T-cell (primary cell): ENCODE measurements around the gene GTF3A. TPM values are rescaled to one million over a fixed set of nuclear protein-coding genes. Genes with fewer than 3 reads are reported as not detected.

Experiments
- ATAC-seq, 4 experiments: fragments of 200-7000 bp in 3 of 4; fragments of 150-1000 bp in 1 of 4; cut with Tn5 transposase; replicated peaks in 1 of 4; 1 replicate in 3 of 4; 2 replicates in 1 of 4; pipeline ENCODE4 v1.10.0; 2021; ENCODE audit warnings: moderate library complexity in 3 of 4, mild to moderate bottlenecking in 2 of 4, moderate number of reproducible peaks in 1 of 4
- CTCF ChIA-PET, 2 donors: fragments of 300-600 bp; sonication (Branson Sonifier 250); formaldehyde crosslinking; loops; one replicate each; lab custom pipeline; 2022; ENCODE audit warnings: antibody characterized with exemption in 2 of 2; lab: Charles Lee
- POLR2A ChIA-PET, 2 donors: fragments of 300-600 bp; sonication (Branson Sonifier 250); formaldehyde crosslinking; loops; one replicate each; lab custom pipeline; 2022; ENCODE audit warnings: antibody characterized with exemption in 2 of 2; lab: Charles Lee
- DNase-seq, 35 experiments: peaks; one replicate each; pipeline versions ENCODE4 v3.0.0 to v3.0.0-alpha.2; 2013 to 2023
- H3K27ac ChIP-seq: one replicate; pipeline ENCODE4 v1.5.1; 2013; ENCODE audit warnings: low read length
- H3K27me3 ChIP-seq, 2 experiments: replicated peaks in 1 of 2; 1 replicate in 1 of 2; 2 replicates in 1 of 2; pipeline versions ENCODE4 v1.6.1 to v1.7.0; 2013; ENCODE audit warnings: low read length in 1 of 2, mixed read lengths in 1 of 2; ENCODE audit not compliant: control insufficient read depth in 2 of 2, insufficient read depth in 2 of 2; ENCODE audit errors: extremely low read depth in 1 of 2
- H3K36me3 ChIP-seq, 2 donors: 1 replicate in 1 of 2; 2 replicates in 1 of 2; pipeline versions ENCODE4 v1.6.1 to v1.7.0; 2013; ENCODE audit warnings: low read length in 1 of 2; ENCODE audit not compliant: control insufficient read depth in 2 of 2, insufficient read depth in 1 of 2; ENCODE audit errors: extremely low read depth in 1 of 2
- H3K4me1 ChIP-seq, 2 experiments: 1 replicate in 1 of 2; 2 replicates in 1 of 2; pipeline versions ENCODE4 v1.6.1 to v1.7.0; 2013; ENCODE audit warnings: low read length in 2 of 2, mixed read lengths in 1 of 2; ENCODE audit not compliant: insufficient read depth in 2 of 2, control insufficient read depth in 1 of 2; ENCODE audit errors: extremely low read depth in 1 of 2
- H3K4me3 ChIP-seq, 2 donors: 1 replicate in 1 of 2; 2 replicates in 1 of 2; pipeline versions ENCODE4 v1.5.1 to v1.7.0; 2013; ENCODE audit warnings: mild to moderate bottlenecking in 2 of 2, low read length in 1 of 2, moderate library complexity in 1 of 2; ENCODE audit not compliant: control insufficient read depth in 1 of 2; ENCODE audit errors: extremely low read depth in 1 of 2
- H3K9me3 ChIP-seq: 2 replicates; pipeline ENCODE4 v1.7.0; 2013
- H3K27ac Mint-ChIP-seq, 2 donors: one replicate each; pipeline ENCODE4 v1.8.0; 2020 to 2021; ENCODE audit warnings: mild to moderate bottlenecking in 2 of 2, mixed read lengths in 2 of 2
- H3K27me3 Mint-ChIP-seq, 2 donors: one replicate each; pipeline ENCODE4 v1.8.0; 2021 to 2022; ENCODE audit warnings: mixed read lengths in 2 of 2
- H3K36me3 Mint-ChIP-seq: one replicate; pipeline ENCODE4 v1.8.0; 2021; ENCODE audit warnings: mixed read lengths
- H3K4me1 Mint-ChIP-seq, 3 donors: one replicate each; pipeline ENCODE4 v1.8.0; 2020 to 2022; ENCODE audit warnings: mixed read lengths in 3 of 3, mild to moderate bottlenecking in 1 of 3
- H3K4me3 Mint-ChIP-seq, 3 donors: one replicate each; pipeline ENCODE4 v1.8.0; 2020 to 2022; ENCODE audit warnings: mild to moderate bottlenecking in 3 of 3, mixed read lengths in 3 of 3, moderate library complexity in 3 of 3
- H3K9me3 Mint-ChIP-seq, 3 donors: one replicate each; pipeline ENCODE4 v1.8.0; 2020 to 2022; ENCODE audit warnings: mixed read lengths in 3 of 3
- WGBS: methylation state at CpG from one replicate; pipeline ENCODE4 v1.1.5; 2013; ENCODE audit warnings: missing lambda C conversion rate; ENCODE audit not compliant: insufficient coverage; 5-methylcytosine and 5-hydroxymethylcytosine counted together
- total RNA-seq, 35 experiments: library from RNA in 6 of 35; stranded (reverse) in 6 of 35; fragments of 120-200 nt in 1 of 35; gene quantifications; one replicate each; pipeline versions ENCODE4 v1.2.1 to v1.2.4 and lab custom pipeline; 2013 to 2026

GTF3A gene
- total RNA-seq, 5 donors from 2014 or later (not counting 1 experiment from before 2014, with no cell fraction given): 144 to 266 (median 229) TPM

GRCh38 chr13:27403203-27403678 lies 21.2 kb upstream of the GTF3A start:
- Mint-ChIP-seq H3K27me3 (peaks cover 5 to 7% of the 10 kb centered on the region in 2 donors), H3K27ac (no peak overlapping the region), H3K36me3 (no peaks in the 10 kb centered on the region), H3K4me1 (peaks cover 0 to 8% (median 5%) of the 10 kb centered on the region in 3 donors), H3K9me3 (no peaks in the 10 kb centered on the region), H3K4me3 (no peak overlapping the region)
- DNase-seq: no peak
- Histone ChIP-seq H3K27me3 (peaks cover 0 to 17% of the 10 kb centered on the region in 2 experiments), H3K4me1 (peaks cover 0 to 7% of the 10 kb centered on the region in 2 experiments), H3K27ac (no peak overlapping the region), H3K36me3 (no peaks in the 10 kb centered on the region), H3K4me3 (no peak overlapping the region), H3K9me3 (no peaks in the 10 kb centered on the region)
- ChIA-PET CTCF (interaction anchor here (0.6 to 1.2 kb wide), 5 partner anchors 12 to 418 kb away, joined by 3 to 5 read pairs (median 3); no protein-coding TSS in a partner anchor), POLR2A (no interaction called here)
- no CpG with 5 or more reads among the region's 3 CpGs for WGBS
- no peak for ATAC-seq

DNA sequence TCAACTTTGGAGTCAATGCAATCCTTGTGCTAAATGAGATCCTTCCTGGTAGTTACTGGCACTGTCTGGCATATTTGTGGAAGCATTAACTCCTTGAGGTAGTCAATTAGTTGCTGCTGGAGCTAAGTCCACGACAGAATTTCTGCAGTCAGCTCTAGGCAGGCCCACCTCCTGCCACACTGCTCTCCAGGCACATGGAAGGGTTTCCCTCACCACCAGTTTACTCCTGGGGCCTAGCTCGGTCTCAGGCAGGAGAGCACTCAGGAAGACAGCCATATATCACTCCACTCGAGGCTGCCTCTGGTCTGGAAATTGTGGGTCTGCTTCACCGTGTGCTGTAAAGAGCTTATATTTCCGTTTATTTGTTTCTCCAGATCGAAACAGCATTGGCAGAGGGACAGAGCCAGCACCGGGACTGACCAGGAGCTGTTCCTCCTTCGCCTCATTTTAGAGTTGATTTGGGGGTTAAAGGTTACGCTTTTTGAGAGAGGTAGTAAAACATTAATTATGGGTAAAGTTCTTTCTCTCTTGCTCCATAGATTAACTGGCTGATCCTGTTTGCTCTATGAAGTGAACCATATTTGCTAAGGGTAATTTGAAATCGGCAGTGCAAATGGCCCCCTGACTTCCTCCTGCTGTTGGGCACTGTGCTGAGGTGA lies 20.6 kb upstream of the GTF3A start:
- ATAC-seq: no peak
- Mint-ChIP-seq H3K9me3 (no peaks in the 10 kb centered on the region), H3K4me1 (peaks cover 0 to 8% (median 5%) of the 10 kb centered on the region in 3 donors), H3K27ac (no peak overlapping the region), H3K36me3 (no peaks in the 10 kb centered on the region), H3K27me3 (peaks cover 7 to 10% of the 10 kb centered on the region in 2 donors), H3K4me3 (no peak overlapping the region)
- peaks cover 0 to 19% of the 10 kb centered on the region in 2 experiments for H3K27me3 ChIP-seq
- H3K36me3 ChIP-seq: no peaks in the 10 kb centered on the region
- H3K9me3 ChIP-seq: no peaks in the 10 kb centered on the region
- H3K4me1 ChIP-seq: peaks cover 0 to 7% of the 10 kb centered on the region in 2 experiments
- no peak overlapping the region for H3K4me3 ChIP-seq
- no peak overlapping the region for H3K27ac ChIP-seq
- ChIA-PET POLR2A (no interaction called here), CTCF (interaction anchor here (0.6 to 1.4 kb wide), 8 partner anchors 10 to 1754 kb away, joined by 3 to 5 read pairs (median 3); no protein-coding TSS in a partner anchor)
- DNase-seq: no peak
- whole genome bisulfite sequencing: 80% methylated on average over 8 of the region's 10 CpGs

DNA sequence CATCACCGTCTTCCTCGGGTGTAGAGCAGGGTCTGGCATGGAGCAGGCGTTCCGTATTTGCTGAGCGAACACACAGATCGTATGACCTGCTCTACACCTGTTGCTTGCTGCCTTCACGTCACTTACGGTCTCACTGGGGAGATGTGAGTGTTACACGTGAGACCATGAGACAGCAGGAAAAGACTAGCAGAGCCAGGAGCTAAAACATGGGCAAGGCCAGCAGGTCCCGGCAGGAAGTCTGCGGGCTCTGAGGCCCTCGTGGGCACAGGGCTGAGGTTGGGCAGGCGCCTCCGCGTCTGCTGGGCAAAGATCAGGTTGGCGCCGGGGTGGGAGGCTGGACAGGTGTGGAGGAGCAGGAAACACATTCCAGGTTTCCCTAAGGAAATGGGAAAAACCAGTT lies 19.7 kb upstream of the GTF3A start:
- Histone ChIP-seq H3K36me3 (no peaks in the 10 kb centered on the region), H3K9me3 (no peaks in the 10 kb centered on the region), H3K27me3 (peaks cover 0 to 19% of the 10 kb centered on the region in 2 experiments), H3K4me1 (peaks cover 0 to 7% of the 10 kb centered on the region in 2 experiments), H3K27ac (no peak overlapping the region), H3K4me3 (no peak overlapping the region)
- Mint-ChIP-seq H3K4me3 (no peak overlapping the region), H3K36me3 (no peaks in the 10 kb centered on the region), H3K27ac (no peak overlapping the region), H3K4me1 (peaks cover 0 to 8% (median 5%) of the 10 kb centered on the region in 3 donors), H3K9me3 (no peaks in the 10 kb centered on the region), H3K27me3 (peaks cover 7 to 15% of the 10 kb centered on the region in 2 donors)
- CTCF ChIA-PET: interaction anchor here in 1 of 2 donors (0.7 to 1.4 kb wide), 4 partner anchors 11 to 422 kb away, joined by 3 to 8 read pairs (median 6); no protein-coding TSS in a partner anchor
- 81% methylated on average over 15 of the region's 17 CpGs for WGBS
- no peak for ATAC-seq
- no peak for DNase-seq
- POLR2A ChIA-PET: no interaction called here

DNA sequence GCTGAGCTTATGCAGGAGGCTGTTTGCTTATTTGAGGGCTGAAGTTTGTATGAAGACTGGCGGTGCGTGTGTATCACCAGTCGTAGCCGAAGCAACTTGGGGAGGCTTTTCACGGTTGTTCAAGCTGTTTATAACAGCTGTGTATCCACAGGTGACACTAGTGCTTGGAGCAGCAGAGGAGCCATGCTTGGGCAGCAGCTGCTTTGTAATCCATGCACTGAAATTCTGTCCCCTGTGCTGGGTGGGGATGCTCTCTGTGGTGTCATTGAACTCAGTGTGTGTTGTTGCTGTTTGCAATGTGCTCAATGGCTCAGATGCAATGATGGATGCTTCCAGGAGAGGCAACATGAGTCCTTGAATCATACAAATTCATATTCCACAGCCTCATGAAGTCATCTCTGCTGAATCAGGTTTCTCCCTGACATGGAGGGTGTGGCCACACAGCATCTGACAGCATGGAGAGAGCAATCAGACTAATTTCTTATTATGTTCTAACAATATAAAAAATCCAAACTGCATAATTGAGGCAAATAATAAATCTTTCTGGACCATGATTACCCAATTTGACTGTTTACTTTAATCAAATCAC lies 18.8 kb upstream of the GTF3A start:
- no peak for ATAC-seq
- H3K4me1 ChIP-seq: peaks cover 0 to 7% of the 10 kb centered on the region in 2 experiments
- no peak overlapping the region for H3K27ac Mint-ChIP-seq

GRCh38 chr13:27406178-27406939 lies 18.1 kb upstream of the GTF3A start:
- H3K36me3 Mint-ChIP-seq: no peaks in the 10 kb centered on the region
- H3K4me3 Mint-ChIP-seq: no peak overlapping the region
- ChIA-PET POLR2A (no interaction called here), CTCF (interaction anchor here (0.6 to 0.8 kb wide), 2 partner anchors 20 to 27 kb away, joined by 3 read pairs; no protein-coding TSS in a partner anchor)
- 76% methylated on average over 10 of the region's 12 CpGs for WGBS
- no peaks in the 10 kb centered on the region for H3K36me3 ChIP-seq
- no peaks in the 10 kb centered on the region for H3K9me3 Mint-ChIP-seq
- peak; percentile 55 to 87 (median 76) for ATAC-seq
- H3K27me3 Mint-ChIP-seq: peaks cover 7 to 21% of the 10 kb centered on the region in 2 donors
- peaks cover 0 to 4% (median 4%) of the 10 kb centered on the region in 3 donors for H3K4me1 Mint-ChIP-seq
- peaks cover 0 to 4% of the 10 kb centered on the region in 2 experiments for H3K4me1 ChIP-seq
- H3K4me3 ChIP-seq: no peak overlapping the region
- H3K27ac Mint-ChIP-seq: no peak overlapping the region
- no peak overlapping the region for H3K27ac ChIP-seq
- peaks cover 0 to 12% of the 10 kb centered on the region in 2 experiments for H3K27me3 ChIP-seq
- peak in 17 of 35 experiments; percentile 9 to 75 (median 18) for DNase-seq
- H3K9me3 ChIP-seq: no peaks in the 10 kb centered on the region

More for the DNA sequence above, 18.8 kb upstream of the GTF3A start:
- H3K9me3 Mint-ChIP-seq: no peaks in the 10 kb centered on the region
- H3K27ac ChIP-seq: no peak overlapping the region
- 88% methylated on average over 5 of the region's 5 CpGs for WGBS
- CTCF ChIA-PET: interaction anchor here (0.5 to 0.8 kb wide), 3 partner anchors 18 to 37 kb away, joined by 3 to 7 read pairs (median 4); no protein-coding TSS in a partner anchor
- no peaks in the 10 kb centered on the region for H3K36me3 Mint-ChIP-seq
- POLR2A ChIA-PET: no interaction called here
- no peaks in the 10 kb centered on the region for H3K36me3 ChIP-seq
- H3K4me3 ChIP-seq: no peak overlapping the region
- peaks cover 7 to 18% of the 10 kb centered on the region in 2 donors for H3K27me3 Mint-ChIP-seq
- H3K9me3 ChIP-seq: no peaks in the 10 kb centered on the region
- peaks cover 0 to 16% of the 10 kb centered on the region in 2 experiments for H3K27me3 ChIP-seq
- H3K4me1 Mint-ChIP-seq: peaks cover 0 to 8% (median 5%) of the 10 kb centered on the region in 3 donors
- no peak overlapping the region for H3K4me3 Mint-ChIP-seq
- DNase-seq: no peak

GRCh38 chr13:27408074-27408473 lies 16.3 kb upstream of the GTF3A start:
- Histone ChIP-seq H3K36me3 (no peaks in the 10 kb centered on the region), H3K4me3 (no peak overlapping the region), H3K27ac (no peak overlapping the region), H3K4me1 (peaks cover 0 to 3% of the 10 kb centered on the region in 2 experiments), H3K27me3 (peaks cover 0 to 15% of the 10 kb centered on the region in 2 experiments), H3K9me3 (no peaks in the 10 kb centered on the region)
- Mint-ChIP-seq H3K36me3 (no peaks in the 10 kb centered on the region), H3K27ac (no peak overlapping the region), H3K4me3 (no peak overlapping the region), H3K9me3 (no peaks in the 10 kb centered on the region), H3K4me1 (peaks cover 0 to 4% (median 4%) of the 10 kb centered on the region in 3 donors), H3K27me3 (peaks cover 12 to 21% of the 10 kb centered on the region in 2 donors)
- WGBS: 98% methylated on average over 3 of the region's 4 CpGs
- DNase-seq (no peak), ATAC-seq (no peak)
- POLR2A ChIA-PET: no interaction called here
- CTCF ChIA-PET: no interaction called here
